GM10266 (cell line): ENCODE results near the gene WDR73.
"Not testable (repeated sequence)": the region's sequence is repeated elsewhere in the genome, so short reads cannot be mapped to it uniquely, and the experiment has no call there.

Experiments
- DNase-seq: peaks from one replicate; pipeline ENCODE4 v3.0.0; 2012; ENCODE audit errors: extremely low spot score
- CTCF ChIP-seq: IDR thresholded peaks from 2 replicates; pipeline ENCODE4 v1.5.1; 2012; ENCODE audit warnings: mild to moderate bottlenecking, low read depth; ENCODE audit not compliant: control insufficient read depth, insufficient read depth; ENCODE audit errors: missing control alignments

Gene WDR73

GRCh38 chr15:84690342-84690741 is 36.3 kb upstream of the WDR73 start:
- DNase-seq: no peak
- no peak for TF ChIP-seq CTCF

GRCh38 chr15:84689858-84690257 is 35.8 kb upstream of the WDR73 start:
- TF ChIP-seq CTCF: no peak
- DNase-seq: no peak

GRCh38 chr15:84686446-84686845 is 32.4 kb upstream of the WDR73 start:
- DNase-seq: not testable (repeated sequence)

GRCh38 chr15:84685304-84685703 is 31.2 kb upstream of the WDR73 start:
- no peak for TF ChIP-seq CTCF
- no peak for DNase-seq

- no peak for DNase-seq
- TF ChIP-seq CTCF: no peak
Observed at GRCh38 chr15:84684092-84684491, 30.0 kb upstream of the WDR73 start.

- TF ChIP-seq CTCF: no peak
- no peak for DNase-seq
Observed at GRCh38 chr15:84681831-84682230, 27.7 kb upstream of the WDR73 start.

- DNase-seq: no peak
- no peak for TF ChIP-seq CTCF
Observed at GRCh38 chr15:84671211-84671610, 17.1 kb upstream of the WDR73 start.

GRCh38 chr15:84669726-84670125 is 15.6 kb upstream of the WDR73 start:
- no peak for DNase-seq
- TF ChIP-seq CTCF: no peak
